Mucosa of stomach (tissue), 1 donor: ENCODE measurements around the gene TMEM218.

Source experiments
- H3K27me3 ChIP-seq: one replicate; pipeline ENCODE4 v1.7.0; 2013; ENCODE audit warnings: mild to moderate bottlenecking, low read length; ENCODE audit not compliant: control insufficient read depth, insufficient read depth
- H3K36me3 ChIP-seq: one replicate; pipeline ENCODE4 v1.7.0; 2013; ENCODE audit warnings: low read length; ENCODE audit not compliant: control insufficient read depth, insufficient read depth
- H3K4me1 ChIP-seq: one replicate; pipeline ENCODE4 v1.7.0; 2013; ENCODE audit warnings: mild to moderate bottlenecking, low read length; ENCODE audit not compliant: control insufficient read depth, insufficient read depth
- H3K4me3 ChIP-seq: one replicate; pipeline ENCODE4 v1.7.0; 2013; ENCODE audit warnings: low read length
- H3K9ac ChIP-seq: one replicate; pipeline ENCODE4 v1.7.0; 2013; ENCODE audit warnings: mild to moderate bottlenecking, low read length, moderate library complexity
- H3K9me3 ChIP-seq: one replicate; pipeline ENCODE4 v1.7.0; 2013; ENCODE audit warnings: mild to moderate bottlenecking, low read length, moderate library complexity; ENCODE audit not compliant: control insufficient read depth
- donor health status: Pancreatic carcinoma.

Gene TMEM218

DNA sequence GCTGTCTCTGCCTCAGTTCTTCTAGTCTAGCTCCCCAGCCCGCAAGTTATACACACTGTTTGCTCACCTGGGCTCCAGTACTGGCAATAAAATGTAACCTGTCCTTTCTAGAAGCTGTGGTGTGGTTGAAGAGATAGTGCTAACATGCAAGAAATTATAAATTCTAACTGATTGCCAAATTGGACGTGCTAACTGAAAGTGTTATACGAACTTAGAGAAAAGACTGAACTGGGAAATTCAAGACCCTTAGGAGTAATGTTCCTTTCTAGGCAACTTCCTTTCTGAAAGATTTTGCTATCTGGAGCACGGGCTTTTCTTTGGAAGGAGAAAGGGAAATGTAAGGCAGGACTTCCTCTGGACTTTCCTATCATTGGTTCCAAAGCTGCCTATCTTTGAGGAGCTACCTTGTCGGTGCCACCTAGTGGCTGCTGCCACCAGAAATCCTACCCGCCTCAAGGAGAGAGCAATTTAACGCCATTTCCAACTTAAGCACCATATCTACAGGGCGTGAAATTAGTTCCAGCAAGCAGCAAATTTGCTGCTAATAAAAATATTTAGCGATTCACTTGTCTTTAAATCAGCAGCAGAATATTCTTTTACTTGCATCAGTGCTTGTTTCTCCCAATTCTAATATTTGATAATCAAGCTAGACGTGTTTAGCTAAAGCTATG is 12.7 kb upstream of the TMEM218 start:
- Histone ChIP-seq H3K9ac (no peak overlapping the region), H3K4me3 (no peak overlapping the region), H3K27me3 (peaks cover 10% of the 10 kb centered on the region), H3K9me3 (no peaks in the 10 kb centered on the region), H3K36me3 (no peaks in the 10 kb centered on the region), H3K4me1 (no peaks in the 10 kb centered on the region)

DNA sequence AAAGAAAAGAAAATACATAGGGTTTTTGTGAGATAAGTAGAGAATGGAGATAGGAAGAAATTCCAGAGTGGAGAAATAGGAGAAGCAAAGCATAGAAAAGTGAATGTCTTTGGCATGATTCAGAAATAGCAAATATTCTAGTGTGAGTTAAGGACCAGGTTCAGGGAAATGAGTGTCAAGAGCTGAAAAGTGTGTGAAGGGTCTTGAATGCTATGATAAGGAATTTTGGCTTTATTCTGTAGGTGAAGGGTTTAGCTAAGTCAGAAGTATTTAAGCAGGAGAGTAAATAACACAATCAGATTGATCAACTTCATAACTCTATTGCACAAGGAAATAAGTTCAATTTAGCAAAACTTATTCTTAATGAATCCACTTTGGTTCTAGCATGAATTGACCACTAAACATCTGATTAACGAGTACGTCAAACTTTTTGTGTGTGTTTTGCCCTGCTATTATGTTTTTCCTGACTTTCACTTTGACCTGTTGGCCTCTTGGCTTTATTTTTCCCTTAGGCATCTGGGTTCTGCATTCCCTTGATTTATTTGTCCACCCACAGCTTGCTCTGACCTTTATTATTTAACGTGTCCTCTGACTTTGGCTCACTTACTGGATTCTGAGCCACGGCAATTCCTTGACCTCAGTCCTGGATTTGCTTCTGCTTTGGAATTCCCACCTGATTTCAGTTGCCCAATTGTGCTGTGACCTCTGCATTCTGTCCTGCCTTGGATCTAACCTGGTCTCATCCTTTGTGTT is 11.9 kb upstream of the TMEM218 start:
- Histone ChIP-seq H3K9me3 (no peaks in the 10 kb centered on the region), H3K36me3 (no peaks in the 10 kb centered on the region), H3K4me3 (no peak overlapping the region), H3K9ac (no peak overlapping the region), H3K4me1 (no peaks in the 10 kb centered on the region), H3K27me3 (peaks cover 12% of the 10 kb centered on the region)

DNA sequence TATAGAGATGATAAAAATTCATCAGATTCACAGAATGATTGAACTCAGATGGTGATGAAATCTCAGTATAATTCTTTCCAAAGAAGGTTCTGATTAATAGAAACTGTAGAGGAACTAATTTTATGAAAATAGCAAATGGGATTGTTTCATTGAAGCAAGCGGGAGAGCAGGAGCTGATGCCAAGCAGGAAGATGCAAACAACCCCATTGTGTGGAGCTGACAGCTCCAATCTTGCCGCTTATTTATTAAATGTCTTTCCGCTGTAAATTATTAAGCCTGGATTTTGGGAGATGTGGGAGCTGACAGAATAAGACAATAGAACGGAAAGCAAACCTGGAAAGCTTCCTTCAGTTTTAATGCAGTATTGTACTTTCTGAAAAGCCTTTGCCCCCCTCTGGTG is 6.0 kb upstream of the TMEM218 start:
- Histone ChIP-seq H3K4me1 (no peaks in the 10 kb centered on the region), H3K36me3 (no peaks in the 10 kb centered on the region), H3K4me3 (no peak overlapping the region), H3K9me3 (no peaks in the 10 kb centered on the region), H3K27me3 (peaks cover 14% of the 10 kb centered on the region), H3K9ac (no peak overlapping the region)

DNA sequence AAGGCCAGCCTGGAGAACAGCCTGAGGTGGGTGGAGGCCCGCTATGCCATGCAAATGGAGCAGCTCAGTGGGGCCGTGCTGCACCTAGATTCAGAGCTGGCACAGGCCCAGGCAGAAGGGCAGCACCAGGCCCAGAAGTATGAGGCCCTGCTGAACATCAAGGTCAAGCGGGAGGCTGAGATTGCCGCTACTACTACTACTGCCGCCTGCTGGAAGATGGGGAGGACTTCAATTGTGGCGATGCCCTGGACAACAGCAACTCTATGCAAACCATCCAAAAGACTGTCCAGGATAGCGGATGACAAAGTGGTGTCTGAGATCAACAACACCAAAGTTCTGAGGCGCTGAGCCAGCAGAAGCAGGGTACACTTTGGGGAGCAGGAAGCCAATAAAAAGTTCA is 3.1 kb upstream of the TMEM218 start:
- Histone ChIP-seq H3K36me3 (no peaks in the 10 kb centered on the region), H3K9ac (no peak overlapping the region), H3K4me1 (peaks cover 3% of the 10 kb centered on the region), H3K4me3 (no peak overlapping the region), H3K27me3 (peaks cover 14% of the 10 kb centered on the region), H3K9me3 (no peaks in the 10 kb centered on the region)

DNA sequence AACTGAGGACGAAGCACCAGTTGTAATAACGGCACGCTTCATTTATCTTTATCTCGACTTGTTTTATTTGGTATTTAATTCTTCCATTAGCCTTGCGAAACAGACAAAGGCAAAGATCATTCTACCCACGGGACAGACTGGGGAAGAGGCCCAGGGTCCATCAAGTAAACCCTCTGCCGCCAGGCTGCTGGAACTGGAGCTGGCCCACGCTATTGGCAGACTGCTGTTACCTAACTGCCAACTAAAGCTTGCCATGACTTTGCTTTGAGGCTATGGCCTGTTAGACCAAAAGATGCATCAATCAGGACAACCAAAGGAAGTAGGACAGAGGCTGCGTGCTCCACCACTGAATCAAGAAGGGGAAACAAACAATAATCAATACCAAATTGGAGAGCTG is 780 bp upstream of the TMEM218 start:
- H3K9me3 ChIP-seq, result no peaks in the 10 kb centered on the region
- peak overlapping the region; percentile 56 for H3K4me3 ChIP-seq
- no peak overlapping the region for H3K9ac ChIP-seq
- no peaks in the 10 kb centered on the region for H3K36me3 ChIP-seq
- peaks cover 6% of the 10 kb centered on the region for H3K27me3 ChIP-seq
- peaks cover 3% of the 10 kb centered on the region for H3K4me1 ChIP-seq

DNA sequence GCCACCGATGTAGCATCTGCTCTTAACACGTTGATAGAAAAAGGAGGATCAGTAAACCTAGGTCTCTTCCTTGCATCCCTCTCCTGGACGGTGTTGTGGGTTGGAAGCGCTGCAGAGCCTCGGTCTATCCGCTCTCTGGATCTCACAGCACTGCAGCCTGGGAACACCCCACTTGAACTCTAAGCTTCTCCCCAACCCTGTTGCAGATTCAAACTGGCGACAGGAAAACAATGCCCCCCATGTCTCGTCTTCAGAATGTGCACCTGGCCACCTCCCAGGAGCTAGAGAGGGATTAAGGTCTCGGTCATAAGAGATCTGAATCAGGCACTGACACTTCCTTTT is 454 bp downstream of the TMEM218 start:
- Histone ChIP-seq H3K4me1 (peaks cover 3% of the 10 kb centered on the region), H3K27me3 (no peaks in the 10 kb centered on the region), H3K9me3 (no peaks in the 10 kb centered on the region), H3K9ac (peak overlapping the region; percentile 84), H3K36me3 (no peaks in the 10 kb centered on the region), H3K4me3 (peak overlapping the region; percentile 80)

DNA sequence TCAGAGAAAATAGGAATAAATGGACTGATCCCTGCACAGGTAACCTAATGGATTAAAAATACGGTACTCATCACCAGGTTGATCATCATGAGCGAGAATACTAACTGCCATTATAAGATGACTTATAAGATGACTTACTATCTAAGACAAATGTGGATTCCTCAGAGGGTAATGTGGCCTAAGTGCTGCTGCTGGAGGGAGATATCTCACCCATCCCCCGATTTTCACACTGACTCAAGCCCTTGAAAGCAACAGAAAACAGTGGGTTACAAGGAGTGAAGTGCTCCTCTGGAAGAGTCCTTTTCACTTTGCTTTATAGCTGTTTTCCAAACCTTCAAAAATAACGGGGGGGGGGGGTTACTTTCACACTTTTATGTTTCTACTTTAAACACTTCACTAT is 920 bp downstream of the TMEM218 start:
- Histone ChIP-seq H3K4me1 (peaks cover 3% of the 10 kb centered on the region), H3K4me3 (peak overlapping the region; percentile 80), H3K9me3 (no peaks in the 10 kb centered on the region), H3K36me3 (no peaks in the 10 kb centered on the region), H3K9ac (peak overlapping the region; percentile 84), H3K27me3 (no peaks in the 10 kb centered on the region)

DNA sequence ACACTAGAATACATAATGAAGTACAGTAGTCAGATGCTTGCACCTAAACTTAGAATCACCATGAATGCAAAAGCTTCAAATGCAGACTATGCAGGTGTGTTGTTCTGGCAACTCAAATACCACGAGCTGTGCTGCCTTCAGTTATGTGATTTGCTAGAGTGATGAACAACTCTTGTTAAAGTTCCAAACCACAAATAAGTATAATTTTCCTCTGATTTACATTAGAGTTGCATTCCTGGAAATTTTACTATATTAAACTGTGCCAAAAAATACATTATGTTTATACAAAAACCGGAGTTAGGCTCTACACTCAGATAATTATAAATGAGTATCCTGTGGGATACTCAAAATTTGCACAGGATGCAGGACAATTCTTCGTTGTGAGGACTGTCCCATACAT is 3.0 kb downstream of the TMEM218 start:
- no peaks in the 10 kb centered on the region for H3K36me3 ChIP-seq

DNA sequence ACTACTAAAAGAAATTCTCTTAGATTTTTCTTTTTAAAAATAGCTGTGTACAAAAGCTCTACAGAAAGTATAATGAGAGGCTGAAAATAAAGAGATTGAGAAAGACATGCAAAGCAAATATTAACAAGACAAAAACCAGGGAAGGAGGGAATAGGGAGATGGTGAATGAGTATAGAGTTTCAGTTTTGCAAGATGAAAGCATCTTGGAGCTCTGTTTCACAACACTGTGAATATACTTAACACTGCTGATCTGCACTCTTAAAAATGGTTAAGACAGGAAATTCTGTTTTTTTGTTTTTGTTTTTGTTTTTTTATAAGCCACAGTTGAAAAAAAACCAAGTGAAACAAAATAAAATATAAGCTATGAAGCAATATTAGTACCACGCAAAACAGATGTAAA is 5.5 kb downstream of the TMEM218 start:
- H3K27me3 ChIP-seq, result no peaks in the 10 kb centered on the region
- H3K36me3 ChIP-seq, result no peaks in the 10 kb centered on the region
- H3K9ac ChIP-seq, result no peak overlapping the region
- no peaks in the 10 kb centered on the region for H3K4me1 ChIP-seq
- no peak overlapping the region for H3K4me3 ChIP-seq
- no peaks in the 10 kb centered on the region for H3K9me3 ChIP-seq

More for the DNA sequence above, 3.0 kb downstream of the TMEM218 start:
- Histone ChIP-seq H3K9ac (no peak overlapping the region), H3K4me1 (peaks cover 3% of the 10 kb centered on the region), H3K9me3 (no peaks in the 10 kb centered on the region), H3K4me3 (no peak overlapping the region), H3K27me3 (no peaks in the 10 kb centered on the region)

DNA sequence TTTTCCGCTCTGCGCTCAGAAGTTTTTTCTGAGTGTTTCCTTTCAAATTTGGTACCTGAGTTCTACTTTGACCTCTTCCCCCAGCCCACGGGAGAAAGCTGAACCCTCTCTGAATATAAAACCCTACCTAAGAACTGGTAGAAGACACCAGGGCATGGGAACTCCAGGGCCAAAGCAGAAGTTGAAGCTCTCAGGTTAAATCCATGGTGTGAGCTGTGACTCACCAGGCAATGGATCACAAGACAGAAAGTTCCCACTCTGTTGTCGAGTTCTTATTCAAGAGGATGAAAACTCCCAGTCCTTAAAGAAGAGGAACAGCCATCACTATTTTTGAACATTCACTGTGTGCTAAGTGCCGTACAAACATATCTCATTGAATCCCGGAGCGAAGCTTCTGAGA is 8.9 kb downstream of the TMEM218 start:
- Histone ChIP-seq H3K9ac (no peak overlapping the region), H3K9me3 (no peaks in the 10 kb centered on the region), H3K36me3 (no peaks in the 10 kb centered on the region), H3K4me3 (no peak overlapping the region), H3K27me3 (no peaks in the 10 kb centered on the region), H3K4me1 (no peaks in the 10 kb centered on the region)

DNA sequence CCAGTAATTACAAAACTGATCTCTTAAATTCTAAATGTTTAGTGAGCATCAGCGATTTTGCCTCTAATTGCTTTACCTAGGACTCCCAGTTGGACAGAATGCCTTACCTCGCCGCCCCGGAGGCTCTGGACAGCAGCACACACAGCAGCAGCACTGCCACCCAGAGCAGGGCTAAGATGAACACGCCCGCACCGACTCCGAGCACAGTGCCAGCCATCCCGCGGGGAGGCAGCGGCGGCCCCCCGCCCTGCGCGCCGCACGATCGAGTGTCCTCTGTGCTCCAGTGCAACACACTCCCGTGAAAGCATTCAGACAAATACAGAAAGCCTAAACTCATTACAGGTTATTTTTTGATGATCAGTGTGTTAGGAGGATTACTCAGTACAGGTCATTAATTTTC is 9.4 kb downstream of the TMEM218 start:
- H3K4me1 ChIP-seq, result no peaks in the 10 kb centered on the region
- no peaks in the 10 kb centered on the region for H3K9me3 ChIP-seq
- no peak overlapping the region for H3K4me3 ChIP-seq
- H3K27me3 ChIP-seq, result no peaks in the 10 kb centered on the region
- H3K36me3 ChIP-seq, result no peaks in the 10 kb centered on the region
- no peak overlapping the region for H3K9ac ChIP-seq

DNA sequence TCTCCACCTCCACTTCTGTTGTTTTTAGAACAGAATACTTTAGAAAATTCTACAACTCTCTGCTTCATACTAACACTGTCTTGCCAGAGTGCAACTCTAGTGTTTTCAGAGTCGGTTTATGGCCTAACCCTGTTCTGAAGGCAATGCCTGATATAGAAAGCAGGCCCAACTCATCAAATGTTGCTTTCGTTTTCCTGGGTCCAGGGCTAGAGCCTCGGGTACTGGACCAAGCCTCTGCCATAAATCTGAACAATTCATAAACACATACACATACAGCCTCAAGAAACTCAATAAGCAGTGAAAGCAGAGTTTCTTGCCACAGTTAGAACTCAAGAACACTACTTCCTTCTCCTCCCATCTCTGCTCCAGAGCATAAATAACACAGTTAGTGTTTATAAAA is 9.8 kb downstream of the TMEM218 start:
- no peaks in the 10 kb centered on the region for H3K36me3 ChIP-seq
- H3K27me3 ChIP-seq, result no peaks in the 10 kb centered on the region
- no peak overlapping the region for H3K4me3 ChIP-seq
- no peaks in the 10 kb centered on the region for H3K9me3 ChIP-seq
- no peaks in the 10 kb centered on the region for H3K4me1 ChIP-seq
- no peak overlapping the region for H3K9ac ChIP-seq
